HG02588 (cell line): ENCODE results near the gene FAM47E.
"Not testable (repeated sequence)": the region's sequence is repeated elsewhere in the genome, so short reads cannot be mapped to it uniquely, and the experiment has no call there.

Source experiments
- ATAC-seq: cut with Tn5 transposase; IDR thresholded peaks from one replicate; pipeline ENCODE4 v1.9.1; 2021; ENCODE audit warnings: mild to moderate bottlenecking, moderate library complexity; ENCODE audit not compliant: unreplicated experiment

FAM47E gene

GRCh38 chr4:76266627-76267026 is 15.1 kb downstream of the FAM47E start:
- no peak for ATAC-seq

- no peak for ATAC-seq
These were observed 16.3 kb downstream of the FAM47E start for GRCh38 chr4:76267811-76268210.

- ATAC-seq: no peak
These were observed 19.0 kb downstream of the FAM47E start for GRCh38 chr4:76270244-76271175.

- ATAC-seq: no peak
These were observed 19.7 kb downstream of the FAM47E start for GRCh38 chr4:76271248-76271647.

- ATAC-seq: no peak
These were observed 20.6 kb downstream of the FAM47E start for GRCh38 chr4:76272073-76272472.

- no peak for ATAC-seq
These were observed 21.1 kb downstream of the FAM47E start for GRCh38 chr4:76272582-76272981.

GRCh38 chr4:76272999-76273398 is 21.5 kb downstream of the FAM47E start:
- no peak for ATAC-seq

GRCh38 chr4:76275486-76276124 is 24.1 kb downstream of the FAM47E start:
- no peak for ATAC-seq

- no peak for ATAC-seq
These were observed 25.3 kb downstream of the FAM47E start for GRCh38 chr4:76276813-76277212.

- no peak for ATAC-seq
These were observed 26.1 kb downstream of the FAM47E start for GRCh38 chr4:76277667-76278066.

- no peak for ATAC-seq
These were observed 27.1 kb downstream of the FAM47E start for GRCh38 chr4:76278583-76278982.

GRCh38 chr4:76279462-76279861 is 27.9 kb downstream of the FAM47E start:
- ATAC-seq: no peak

GRCh38 chr4:76280488-76281441 is 29.2 kb downstream of the FAM47E start:
- no peak for ATAC-seq

- ATAC-seq: not testable (repeated sequence)
These were observed 30.1 kb downstream of the FAM47E start for GRCh38 chr4:76281594-76281993.

GRCh38 chr4:76282941-76283689 is 31.6 kb downstream of the FAM47E start:
- no peak for ATAC-seq

- no peak for ATAC-seq
These were observed 32.4 kb downstream of the FAM47E start for GRCh38 chr4:76283900-76284299.

GRCh38 chr4:76287811-76288210 is 36.3 kb downstream of the FAM47E start:
- ATAC-seq: not testable (repeated sequence)

GRCh38 chr4:76292730-76293129 is 41.2 kb downstream of the FAM47E start:
- ATAC-seq: no peak

GRCh38 chr4:76293772-76294171 is 42.3 kb downstream of the FAM47E start:
- ATAC-seq: no peak

- ATAC-seq: no peak
These were observed 44.8 kb downstream of the FAM47E start for GRCh38 chr4:76296286-76296820.
